ENCODE results near the gene STRA8.

Gene STRA8

GRCh38 chr7:135271255-135271615, 37.6 kb downstream of the STRA8 start:
- DNase-seq (ENCODE audit: low read depth, low spot score): no peak
- in situ Hi-C loops (cut with HindIII; ENCODE audit: low sequenced_read_pairs): no loop called here
- no peak overlapping the region for H3K4me3 ChIP-seq (ENCODE audit: low read depth, low read length)
- no peak for TF ChIP-seq CTCF (IDR thresholded peaks at IDR 0.05; ENCODE audit: low read depth, low read length)

- no peak for TF ChIP-seq CTCF (IDR thresholded peaks at IDR 0.05; ENCODE audit: low read depth, low read length)
- H3K4me3 ChIP-seq (ENCODE audit: low read depth, low read length): no peak overlapping the region
- DNase-seq (ENCODE audit: low read depth, low spot score): no peak
- in situ Hi-C loops (cut with HindIII; ENCODE audit: low sequenced_read_pairs): no loop called here
Observed at GRCh38 chr7:135272303-135272702, 38.7 kb downstream of the STRA8 start.

- in situ Hi-C loops (cut with HindIII; ENCODE audit: low sequenced_read_pairs): no loop called here
- no peak overlapping the region for H3K4me3 ChIP-seq (ENCODE audit: low read depth, low read length)
- DNase-seq (ENCODE audit: low read depth, low spot score): no peak
- TF ChIP-seq CTCF (IDR thresholded peaks at IDR 0.05; ENCODE audit: low read depth, low read length): no peak
Observed at GRCh38 chr7:135273581-135273980, 39.9 kb downstream of the STRA8 start.

GRCh38 chr7:135274495-135275268, 41.0 kb downstream of the STRA8 start:
- peak; percentile 79 for TF ChIP-seq CTCF (IDR thresholded peaks at IDR 0.05; ENCODE audit: low read depth, low read length)
- DNase-seq (ENCODE audit: low read depth, low spot score): peak; percentile 74
- no peak overlapping the region for H3K4me3 ChIP-seq (ENCODE audit: low read depth, low read length)
- in situ Hi-C loops (cut with HindIII; ENCODE audit: low sequenced_read_pairs): no loop called here

GRCh38 chr7:135275971-135276580, 42.4 kb downstream of the STRA8 start:
- no peak for TF ChIP-seq CTCF (IDR thresholded peaks at IDR 0.05; ENCODE audit: low read depth, low read length)
- in situ Hi-C loops (cut with HindIII; ENCODE audit: low sequenced_read_pairs): no loop called here
- no peak for DNase-seq (ENCODE audit: low read depth, low spot score)

GRCh38 chr7:135277161-135277560, 43.5 kb downstream of the STRA8 start:
- TF ChIP-seq CTCF (IDR thresholded peaks at IDR 0.05; ENCODE audit: low read depth, low read length): no peak
- DNase-seq (ENCODE audit: low read depth, low spot score): no peak
- in situ Hi-C loops (cut with HindIII; ENCODE audit: low sequenced_read_pairs): no loop called here
- no peak overlapping the region for H3K4me3 ChIP-seq (ENCODE audit: low read depth, low read length)

More at GRCh38 chr7:135275971-135276580, 42.4 kb downstream of the STRA8 start:
- H3K4me3 ChIP-seq (ENCODE audit: low read depth, low read length): no peak overlapping the region

Data from astrocyte of the spinal cord (primary cell).